HUES64 (cell line): ENCODE measurements around the gene AHSA1.

Experiments
- H3K27ac ChIP-seq: 2 replicates; pipeline ENCODE4 v1.7.0; 2013; ENCODE audit warnings: low read depth, low read length, inconsistent platforms
- H3K27me3 ChIP-seq: 2 replicates; pipeline ENCODE4 v1.6.1; 2013; ENCODE audit warnings: mild to moderate bottlenecking, low read length; ENCODE audit not compliant: insufficient read depth
- H3K36me3 ChIP-seq: 2 replicates; pipeline ENCODE4 v1.6.1; 2013; ENCODE audit warnings: mild to moderate bottlenecking, low read length; ENCODE audit not compliant: insufficient read depth
- H3K4me1 ChIP-seq: 2 replicates; pipeline ENCODE4 v1.6.1; 2013; ENCODE audit warnings: mild to moderate bottlenecking, low read length, moderate library complexity; ENCODE audit not compliant: insufficient read depth
- H3K4me3 ChIP-seq: 2 replicates; pipeline ENCODE4 v1.5.1; 2013; ENCODE audit warnings: mild to moderate bottlenecking, low read length, moderate library complexity
- H3K9ac ChIP-seq: 2 replicates; pipeline ENCODE4 v1.6.1; 2013; ENCODE audit warnings: mild to moderate bottlenecking, low read depth, low read length
- H3K9me3 ChIP-seq: 2 replicates; pipeline ENCODE4 v1.6.1; 2013; ENCODE audit warnings: low read depth, low read length; ENCODE audit not compliant: insufficient read depth
- WGBS: fragments of 150-250, 120-280 bp; methylation state at CpG from one replicate; pipeline ENCODE4 v1.1.7; 2013; ENCODE audit warnings: missing lambda C conversion rate; 5-methylcytosine and 5-hydroxymethylcytosine counted together

AHSA1 gene

DNA sequence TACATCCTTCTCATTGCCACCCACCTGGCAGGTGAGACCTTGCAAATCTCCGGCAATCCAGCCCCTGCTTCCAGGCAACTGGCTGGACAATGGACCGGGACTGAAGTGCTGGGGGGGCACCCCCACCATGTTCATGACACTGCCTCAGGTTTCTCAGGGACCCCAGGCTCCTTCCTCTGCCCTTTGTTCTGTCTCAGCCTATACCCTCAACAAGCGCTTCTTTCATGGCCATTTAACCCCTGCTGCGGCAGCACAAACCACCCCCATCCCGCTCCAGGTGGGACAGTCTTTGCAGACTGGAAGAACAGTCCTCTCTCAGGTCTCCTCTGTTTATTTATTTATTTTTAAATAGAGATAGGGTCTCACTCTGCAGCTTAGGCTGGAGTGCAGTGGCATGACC lies 33.2 kb downstream of the AHSA1 start:
- Histone ChIP-seq H3K27me3 (no peaks in the 10 kb centered on the region), H3K27ac (no peak overlapping the region), H3K4me1 (no peaks in the 10 kb centered on the region), H3K4me3 (no peak overlapping the region), H3K9me3 (no peaks in the 10 kb centered on the region), H3K36me3 (no peaks in the 10 kb centered on the region), H3K9ac (no peak overlapping the region)
- 85% methylated on average over 5 of the region's 5 CpGs for WGBS

DNA sequence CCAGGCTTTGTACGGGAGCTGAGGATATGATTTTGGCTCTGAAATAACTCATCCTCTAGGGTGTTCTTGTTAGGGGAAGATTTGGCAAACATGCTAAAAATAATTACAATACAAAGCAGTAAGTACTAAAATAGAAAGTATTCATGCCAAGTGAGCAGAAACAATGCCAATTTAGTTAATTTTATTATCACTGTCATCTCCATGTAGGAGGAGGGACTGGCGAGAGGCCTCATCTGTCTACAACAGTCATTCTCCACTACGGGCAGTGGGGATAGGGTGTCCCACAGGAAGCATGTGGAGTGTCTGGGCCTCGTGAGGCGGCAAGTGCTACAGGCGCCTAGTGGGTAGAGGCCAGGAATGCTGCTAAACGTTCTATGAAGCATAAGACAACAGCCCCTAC lies 37.4 kb downstream of the AHSA1 start:
- Histone ChIP-seq H3K9ac (no peak overlapping the region), H3K36me3 (no peaks in the 10 kb centered on the region), H3K4me3 (no peak overlapping the region), H3K27me3 (peaks cover 38% of the 10 kb centered on the region), H3K4me1 (no peaks in the 10 kb centered on the region), H3K9me3 (no peaks in the 10 kb centered on the region), H3K27ac (no peak overlapping the region)
- 94% methylated on average over 7 of the region's 7 CpGs for WGBS

DNA sequence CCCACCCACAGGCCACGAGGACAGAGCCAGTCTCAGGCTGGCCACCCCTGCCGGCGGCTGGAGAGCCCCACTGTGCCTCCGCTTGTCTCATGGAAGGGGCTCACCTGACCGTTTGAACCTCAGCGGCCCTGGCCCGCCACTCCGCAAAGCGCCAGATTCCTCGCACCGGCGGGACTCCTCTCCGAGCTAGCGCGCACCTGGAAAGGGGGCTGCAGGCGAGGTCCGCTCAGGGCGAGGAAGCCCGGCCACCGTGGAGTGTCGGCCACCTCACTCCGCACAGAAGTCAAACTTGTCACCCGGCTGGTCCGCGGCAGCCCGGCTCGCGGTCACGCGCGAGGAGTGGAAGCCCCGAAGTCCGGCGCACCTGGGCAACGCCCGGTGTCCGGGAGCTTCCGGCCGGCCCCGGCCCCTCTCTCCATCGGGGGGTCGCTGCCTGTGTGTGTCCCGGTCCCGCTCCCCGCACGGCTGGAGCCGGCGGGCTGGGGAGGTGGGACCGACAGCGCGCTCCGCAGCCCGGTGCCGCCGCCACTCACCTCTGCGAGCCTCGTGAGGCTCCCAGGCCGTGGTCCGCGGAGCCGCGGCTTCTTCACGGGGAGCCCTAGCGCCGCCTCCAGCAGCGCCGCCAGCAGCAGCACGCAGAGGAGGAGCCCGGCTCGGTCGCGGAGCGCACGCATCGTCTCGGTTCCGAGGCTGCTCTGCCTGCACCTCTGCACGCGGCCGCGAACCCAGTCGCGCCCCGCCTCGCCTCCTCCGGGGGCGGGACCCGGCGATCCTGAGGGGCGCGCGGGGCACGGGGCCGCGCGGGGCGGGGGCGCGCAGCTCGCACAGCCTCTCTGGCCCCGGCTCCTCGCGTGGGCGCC lies 40.5 kb downstream of the AHSA1 start, which contains the start of gene ISM2:
Gene ISM2, minus strand, starts transcription at position 697 of the 860 bp plus-strand sequence. Its CDS starts 23 bp downstream, at position 674.
- Histone ChIP-seq H3K27ac (no peak within 1 kb of the TSS), H3K4me3 (peak within 1 kb of the TSS; percentile 70), H3K9ac (peak within 1 kb of the TSS; percentile 57; the same call in 1 of the 2 replicates), H3K36me3 (no peaks in the 10 kb centered on the region), H3K4me1 (no peaks in the 10 kb centered on the region), H3K9me3 (no peaks in the 10 kb centered on the region), H3K27me3 (peaks cover 44% of the 10 kb centered on the region)
- WGBS, result 2% methylated on average over 104 of the region's 104 CpGs

- Histone ChIP-seq H3K27me3 (peaks cover 44% of the 10 kb centered on the region), H3K4me3 (peak overlapping the region; percentile 70), H3K9ac (peak overlapping the region; percentile 57; the same call in 1 of the 2 replicates), H3K4me1 (no peaks in the 10 kb centered on the region), H3K9me3 (no peaks in the 10 kb centered on the region), H3K36me3 (no peaks in the 10 kb centered on the region), H3K27ac (no peak overlapping the region)
- WGBS, result 5% methylated on average over 53 of the region's 53 CpGs
Observed at GRCh38 chr14:77498984-77499527, 41.2 kb downstream of the AHSA1 start.

DNA sequence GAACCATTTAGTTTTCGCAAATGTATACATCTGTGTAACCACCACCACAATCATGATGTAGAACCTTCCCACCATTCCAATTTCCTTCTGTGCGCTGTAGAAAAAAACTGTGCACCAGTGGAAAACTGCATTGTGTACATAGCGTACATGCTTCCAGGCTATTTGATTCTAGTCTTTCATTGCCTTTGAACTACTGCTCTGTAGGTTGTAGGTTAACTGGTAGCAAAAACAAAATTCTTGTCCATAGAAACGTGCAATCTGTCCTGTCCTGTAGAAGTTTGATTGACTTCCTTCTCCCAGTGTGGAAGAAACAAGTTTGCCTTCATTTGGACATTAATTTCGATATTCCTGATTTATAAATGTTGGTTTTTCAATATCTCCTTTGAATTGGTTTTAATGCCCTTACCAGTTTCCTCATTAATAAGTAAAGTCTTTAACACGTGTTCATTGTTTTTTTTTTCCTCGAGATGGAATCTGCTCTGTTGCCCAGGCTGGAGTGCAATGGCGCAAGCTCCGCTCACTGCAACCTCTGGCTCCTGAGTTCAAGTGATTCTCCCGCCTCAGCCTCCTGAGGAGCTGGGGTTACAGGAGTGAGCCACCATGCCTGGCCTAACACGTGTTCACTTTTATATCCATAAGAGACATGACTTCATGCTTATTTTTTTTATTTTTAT lies 44.4 kb downstream of the AHSA1 start:
- Histone ChIP-seq H3K4me1 (no peaks in the 10 kb centered on the region), H3K36me3 (no peaks in the 10 kb centered on the region), H3K4me3 (no peak overlapping the region), H3K9ac (no peak overlapping the region), H3K27ac (no peak overlapping the region), H3K27me3 (peaks cover 37% of the 10 kb centered on the region), H3K9me3 (no peaks in the 10 kb centered on the region)
- WGBS, result 95% methylated on average over 10 of the region's 11 CpGs

DNA sequence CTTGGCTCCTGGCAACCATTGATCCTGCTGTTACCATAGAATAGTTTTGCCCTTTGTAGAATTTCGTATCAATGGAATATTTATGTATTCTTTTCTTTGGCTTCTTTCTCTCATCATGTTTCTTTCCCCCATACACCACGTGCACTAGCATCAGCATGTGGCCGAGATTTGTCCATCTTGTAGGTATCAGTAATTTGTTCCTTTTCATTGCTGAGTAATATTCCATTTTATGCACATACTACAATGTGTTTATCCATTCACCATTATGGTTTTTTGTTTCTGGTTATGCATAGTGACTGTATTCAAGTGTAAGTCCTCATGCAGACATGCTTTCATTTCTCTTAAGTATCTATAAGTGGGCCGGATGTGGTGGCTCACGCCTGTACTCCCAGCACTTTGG lies 45.2 kb downstream of the AHSA1 start:
- no peaks in the 10 kb centered on the region for H3K4me1 ChIP-seq
- H3K4me3 ChIP-seq, result no peak overlapping the region
- peaks cover 3% of the 10 kb centered on the region; the same call in 1 of the 2 replicates for H3K36me3 ChIP-seq
- H3K27ac ChIP-seq, result no peak overlapping the region
- no peaks in the 10 kb centered on the region for H3K9me3 ChIP-seq
- peaks cover 28% of the 10 kb centered on the region for H3K27me3 ChIP-seq
- H3K9ac ChIP-seq, result no peak overlapping the region
- 94% methylated on average over 2 of the region's 5 CpGs for WGBS

DNA sequence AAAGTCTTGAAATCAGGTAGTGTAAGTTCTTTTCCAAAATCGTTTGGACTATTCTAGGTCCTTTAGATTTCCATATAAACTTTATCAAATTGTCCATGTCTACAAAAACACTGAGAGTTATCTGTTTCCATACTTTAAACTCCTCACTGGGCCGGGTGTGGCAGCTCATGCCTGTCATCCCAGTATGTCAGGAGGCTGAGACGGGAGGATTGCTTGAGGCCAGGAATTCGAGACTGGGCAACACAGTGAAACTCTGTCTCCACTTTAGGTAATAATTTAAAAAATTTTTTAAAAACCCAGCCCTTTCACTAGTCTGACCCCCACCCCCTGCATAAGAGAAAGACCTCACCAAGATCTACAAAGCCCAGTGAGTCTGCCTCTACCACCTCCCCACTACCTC lies 47.1 kb downstream of the AHSA1 start:
- H3K4me1 ChIP-seq, result no peaks in the 10 kb centered on the region
- H3K27ac ChIP-seq, result no peak overlapping the region
- WGBS, result 86% methylated on average over 4 of the region's 4 CpGs
- H3K36me3 ChIP-seq, result peaks cover 3% of the 10 kb centered on the region; the same call in 1 of the 2 replicates
- H3K27me3 ChIP-seq, result peaks cover 9% of the 10 kb centered on the region
- no peak overlapping the region for H3K9ac ChIP-seq
- no peaks in the 10 kb centered on the region for H3K9me3 ChIP-seq
- no peak overlapping the region for H3K4me3 ChIP-seq

- Histone ChIP-seq H3K4me1 (no peaks in the 10 kb centered on the region), H3K9me3 (no peaks in the 10 kb centered on the region), H3K27me3 (no peaks in the 10 kb centered on the region), H3K4me3 (no peak overlapping the region), H3K36me3 (peaks cover 24% of the 10 kb centered on the region), H3K27ac (no peak overlapping the region), H3K9ac (no peak overlapping the region)
- WGBS, result 94% methylated on average over 3 of the region's 3 CpGs
Observed at GRCh38 chr14:77507762-77508161, 49.9 kb downstream of the AHSA1 start.

DNA sequence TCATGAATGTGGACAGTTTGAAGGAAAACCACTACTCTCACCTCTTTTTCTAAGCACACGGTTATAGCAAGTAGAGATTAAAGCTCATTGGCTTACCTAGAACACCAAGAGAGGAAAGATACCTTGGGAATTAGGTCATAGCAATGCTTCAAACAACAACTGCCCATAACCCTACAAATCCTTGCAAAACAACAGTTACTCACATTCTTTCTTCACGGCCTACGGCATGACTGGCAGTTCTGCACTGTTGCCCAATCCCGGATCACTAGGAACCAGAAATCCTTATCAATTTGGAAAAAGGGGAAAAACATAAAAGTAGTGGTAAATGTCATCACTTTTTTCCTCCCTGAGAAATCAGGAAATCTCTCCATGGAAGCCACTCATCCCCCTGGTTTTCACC lies 50.4 kb downstream of the AHSA1 start:
- WGBS, result 84% methylated on average over 4 of the region's 4 CpGs
- H3K4me1 ChIP-seq, result no peaks in the 10 kb centered on the region
- H3K9me3 ChIP-seq, result no peaks in the 10 kb centered on the region
- H3K27me3 ChIP-seq, result no peaks in the 10 kb centered on the region
- no peak overlapping the region for H3K4me3 ChIP-seq
- H3K36me3 ChIP-seq, result peaks cover 24% of the 10 kb centered on the region
- no peak overlapping the region for H3K9ac ChIP-seq
- H3K27ac ChIP-seq, result no peak overlapping the region

DNA sequence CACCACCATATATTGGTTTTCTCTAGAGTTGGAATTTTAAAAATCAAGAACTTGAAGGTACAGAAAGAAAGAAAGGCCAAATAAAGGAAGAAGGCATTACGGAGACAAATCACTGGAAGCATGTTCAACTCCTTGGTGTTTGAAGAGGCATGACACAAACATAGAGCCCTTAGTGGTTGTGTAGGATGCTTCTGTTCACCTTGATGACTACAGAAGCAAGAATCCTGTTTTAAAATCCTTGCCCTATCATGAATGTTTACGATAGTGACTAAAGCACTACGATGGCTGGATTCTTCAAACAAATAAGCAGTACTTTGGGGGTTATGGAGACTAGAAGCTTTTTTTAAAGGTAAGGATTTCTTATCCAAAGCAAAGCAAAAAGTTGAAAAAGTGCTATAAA lies 51.0 kb downstream of the AHSA1 start:
- no peak overlapping the region for H3K27ac ChIP-seq

DNA sequence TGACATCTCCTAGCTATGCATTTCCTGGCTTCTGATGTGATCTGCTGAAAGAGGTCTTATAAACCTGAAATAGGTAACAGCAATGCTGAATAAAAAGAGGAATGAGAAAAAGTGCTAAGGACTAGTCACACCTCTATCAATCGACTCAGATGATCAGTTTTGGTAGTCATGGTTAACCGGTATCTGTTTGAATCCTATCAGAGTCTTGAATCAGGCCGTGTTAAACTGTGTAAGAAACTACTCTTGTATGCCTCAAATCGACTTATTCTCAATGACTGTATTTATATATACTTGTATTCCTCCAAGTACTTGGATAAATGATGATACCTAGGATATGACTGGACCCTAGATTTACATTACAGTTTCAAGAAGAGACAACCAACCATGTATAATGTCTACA lies 51.5 kb downstream of the AHSA1 start:
- no peak overlapping the region for H3K27ac ChIP-seq
- no peaks in the 10 kb centered on the region for H3K27me3 ChIP-seq
- no peaks in the 10 kb centered on the region for H3K4me1 ChIP-seq
- 88% methylated on average over 3 of the region's 4 CpGs for WGBS
- no peaks in the 10 kb centered on the region for H3K9me3 ChIP-seq
- no peak overlapping the region for H3K4me3 ChIP-seq
- peaks cover 24% of the 10 kb centered on the region for H3K36me3 ChIP-seq
- H3K9ac ChIP-seq, result no peak overlapping the region

More for the DNA sequence above, 51.0 kb downstream of the AHSA1 start:
- Histone ChIP-seq H3K36me3 (peaks cover 24% of the 10 kb centered on the region), H3K4me1 (no peaks in the 10 kb centered on the region), H3K9ac (no peak overlapping the region), H3K4me3 (no peak overlapping the region), H3K27me3 (no peaks in the 10 kb centered on the region), H3K9me3 (no peaks in the 10 kb centered on the region)
- 89% methylated on average over 3 of the region's 3 CpGs for WGBS
